Measurements from ENCODE around the gene ADAM30. TPM values are rescaled to one million over a fixed set of nuclear protein-coding genes. Genes with fewer than 3 reads are reported as not detected.
A peak's percentile ranks its signal among the peaks of the same experiment; 100 is the strongest.
"Not testable (repeated sequence)": the region's sequence is repeated elsewhere in the genome, so short reads cannot be mapped to it uniquely, and the experiment has no call there.

Gene ADAM30
- total RNA-seq, 1 donor from 2014 or later = not detected

DNA sequence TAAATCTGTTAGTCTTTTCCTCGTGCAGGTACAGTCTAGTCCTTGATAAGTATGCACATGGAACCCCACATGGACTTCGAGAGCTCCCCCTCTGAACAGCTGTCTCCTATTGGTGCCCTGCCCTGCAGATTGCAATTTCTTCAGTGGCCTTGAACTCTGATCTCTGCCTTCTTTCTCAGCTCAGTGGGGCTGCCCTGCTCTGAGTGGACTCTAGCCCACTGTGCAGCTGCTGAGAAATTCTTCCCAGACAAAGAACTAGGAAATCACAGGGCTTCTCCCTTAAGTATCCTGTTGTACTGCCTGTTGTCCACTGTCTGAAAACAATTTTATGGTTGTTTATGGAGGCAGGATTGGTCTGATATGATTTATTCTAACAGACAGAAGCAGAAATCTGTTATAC lies 38.2 kb downstream of the ADAM30 start:
- Mint-ChIP-seq H3K27ac (ENCODE audit: unreplicated experiment) (no peak overlapping the region), H3K4me1 (ENCODE audit: low read depth, unreplicated experiment) (peaks cover 6% of the 10 kb centered on the region), H3K36me3 (ENCODE audit: unreplicated experiment) (no peaks in the 10 kb centered on the region), H3K27me3 (ENCODE audit: unreplicated experiment) (no peaks in the 10 kb centered on the region), H3K4me3 (ENCODE audit: unreplicated experiment) (no peak overlapping the region), H3K9me3 (ENCODE audit: unreplicated experiment) (no peaks in the 10 kb centered on the region)
- TF ChIP-seq CTCF (IDR thresholded peaks at IDR 0.05; ENCODE audit: partially characterized antibody, unreplicated experiment) = no peak
- DNase-seq = no peak

DNA sequence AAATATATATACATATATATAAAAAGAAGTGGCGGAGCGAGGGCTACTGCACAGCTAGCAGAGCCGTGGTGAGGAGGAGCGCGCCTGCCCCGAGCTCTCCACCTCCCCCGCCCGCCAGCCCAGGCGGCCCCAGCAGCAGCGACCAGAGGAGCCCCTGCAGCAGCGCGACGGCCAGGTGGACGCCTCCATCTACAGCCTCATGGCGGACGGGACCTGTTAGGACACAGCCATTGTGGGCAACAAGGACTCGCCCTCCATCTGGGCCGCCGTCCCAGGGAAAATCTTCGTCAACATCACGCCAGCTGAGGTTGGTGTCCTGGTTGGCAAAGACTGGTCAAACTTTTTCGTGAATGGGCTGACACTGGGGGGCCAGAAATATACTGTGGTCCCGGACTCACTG lies 43.2 kb downstream of the ADAM30 start:
- TF ChIP-seq CTCF (IDR thresholded peaks at IDR 0.05; ENCODE audit: partially characterized antibody, unreplicated experiment) = no peak
- Mint-ChIP-seq H3K27ac (ENCODE audit: unreplicated experiment) (no peak overlapping the region), H3K4me1 (ENCODE audit: low read depth, unreplicated experiment) (peaks cover 3% of the 10 kb centered on the region), H3K36me3 (ENCODE audit: unreplicated experiment) (no peaks in the 10 kb centered on the region), H3K27me3 (ENCODE audit: unreplicated experiment) (no peaks in the 10 kb centered on the region), H3K9me3 (ENCODE audit: unreplicated experiment) (no peaks in the 10 kb centered on the region), H3K4me3 (ENCODE audit: unreplicated experiment) (no peak overlapping the region)
- DNase-seq = no peak

GRCh38 chr1:119844206-119844605 lies 52.1 kb downstream of the ADAM30 start:
- not testable (repeated sequence) for H3K4me1 Mint-ChIP-seq (ENCODE audit: low read depth, unreplicated experiment); H3K4me3 Mint-ChIP-seq (ENCODE audit: unreplicated experiment); H3K36me3 Mint-ChIP-seq (ENCODE audit: unreplicated experiment); DNase-seq; H3K9me3 Mint-ChIP-seq (ENCODE audit: unreplicated experiment); H3K27ac Mint-ChIP-seq (ENCODE audit: unreplicated experiment); H3K27me3 Mint-ChIP-seq (ENCODE audit: unreplicated experiment)
- TF ChIP-seq CTCF (IDR thresholded peaks at IDR 0.05; ENCODE audit: partially characterized antibody, unreplicated experiment) = peak; percentile 45

Other genes with a start within 250 kb of the ADAM30 start
- 41.9 TPM for gene ZNF697, start 248.2 kb downstream of the ADAM30 start, total RNA-seq (ENCODE audit: unreplicated experiment)
- gene PHGDH, start 184.6 kb downstream of the ADAM30 start, total RNA-seq (ENCODE audit: unreplicated experiment) = 280 TPM
- not detected for gene HMGCS2, start 127.6 kb downstream of the ADAM30 start, total RNA-seq (ENCODE audit: unreplicated experiment)
- gene REG4, start 85.1 kb downstream of the ADAM30 start, total RNA-seq (ENCODE audit: unreplicated experiment) = not detected
- gene NOTCH2, start 173.1 kb upstream of the ADAM30 start, total RNA-seq (ENCODE audit: unreplicated experiment) = 3.5 TPM

Measured in glutamatergic neuron (in vitro differentiated cells).